A673 (cell line): ENCODE results near the gene ZBTB8B.

Experiments
- EZH2 ChIP-seq: fragments of 200-600 bp; sonication (generic); IDR thresholded peaks from 2 replicates; pipeline ENCODE4 v1.6.1; 2017; ENCODE audit warnings: borderline replicate concordance, low read depth, mild to moderate bottlenecking, mixed read lengths, antibody characterized with exemption, low read length; ENCODE audit not compliant: poor library complexity, severe bottlenecking
- TF ChIP-seq, protein P1 (sequence below): fragments of 300-800, 200-600 bp; sonication (generic); conservative IDR thresholded peaks from 2 replicates; pipeline ENCODE4 v1.5.1; 2017; ENCODE audit warnings: low read depth, mild to moderate bottlenecking, antibody characterized with exemption, low read length, moderate library complexity, mixed read lengths

DNA sequence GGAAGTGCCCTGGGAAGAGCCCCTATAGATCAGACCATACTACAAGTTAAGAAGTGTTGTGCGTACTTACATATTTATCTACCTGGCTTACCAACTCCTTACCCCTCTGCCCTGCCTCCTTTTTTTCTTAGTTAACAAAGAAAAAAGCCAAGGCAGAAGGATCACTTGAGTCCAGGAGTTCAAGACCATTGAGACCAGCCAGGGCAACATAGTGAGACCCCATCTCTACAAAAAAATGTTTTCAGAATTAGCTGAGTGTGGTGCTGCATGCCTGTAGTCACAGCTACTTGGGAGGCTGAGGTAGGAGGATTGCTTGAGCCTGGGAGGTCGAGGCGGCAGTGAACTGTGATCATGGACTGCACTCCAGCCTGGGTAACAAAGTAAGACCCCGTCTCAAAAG, 1.9 kb downstream of the ZBTB8B start:
- TF ChIP-seq, protein P1, sequence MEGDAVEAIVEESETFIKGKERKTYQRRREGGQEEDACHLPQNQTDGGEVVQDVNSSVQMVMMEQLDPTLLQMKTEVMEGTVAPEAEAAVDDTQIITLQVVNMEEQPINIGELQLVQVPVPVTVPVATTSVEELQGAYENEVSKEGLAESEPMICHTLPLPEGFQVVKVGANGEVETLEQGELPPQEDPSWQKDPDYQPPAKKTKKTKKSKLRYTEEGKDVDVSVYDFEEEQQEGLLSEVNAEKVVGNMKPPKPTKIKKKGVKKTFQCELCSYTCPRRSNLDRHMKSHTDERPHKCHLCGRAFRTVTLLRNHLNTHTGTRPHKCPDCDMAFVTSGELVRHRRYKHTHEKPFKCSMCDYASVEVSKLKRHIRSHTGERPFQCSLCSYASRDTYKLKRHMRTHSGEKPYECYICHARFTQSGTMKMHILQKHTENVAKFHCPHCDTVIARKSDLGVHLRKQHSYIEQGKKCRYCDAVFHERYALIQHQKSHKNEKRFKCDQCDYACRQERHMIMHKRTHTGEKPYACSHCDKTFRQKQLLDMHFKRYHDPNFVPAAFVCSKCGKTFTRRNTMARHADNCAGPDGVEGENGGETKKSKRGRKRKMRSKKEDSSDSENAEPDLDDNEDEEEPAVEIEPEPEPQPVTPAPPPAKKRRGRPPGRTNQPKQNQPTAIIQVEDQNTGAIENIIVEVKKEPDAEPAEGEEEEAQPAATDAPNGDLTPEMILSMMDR = no peak
- TF ChIP-seq EZH2 = no peak
